Kasumi-1 (cell line): Measurements from ENCODE around the gene ZNF296.

Experiments
- DNase-seq, 2 experiments: peaks; one replicate each; lab custom pipeline; 2025; lab: John Stamatoyannopoulos, UW

ZNF296 gene

GRCh38 chr19:45082170-45082569, 5.9 kb upstream of the ZNF296 start:
- no peak for DNase-seq

- DNase-seq, result no peak
Measured at GRCh38 chr19:45079911-45080370, 3.7 kb upstream of the ZNF296 start.

DNA sequence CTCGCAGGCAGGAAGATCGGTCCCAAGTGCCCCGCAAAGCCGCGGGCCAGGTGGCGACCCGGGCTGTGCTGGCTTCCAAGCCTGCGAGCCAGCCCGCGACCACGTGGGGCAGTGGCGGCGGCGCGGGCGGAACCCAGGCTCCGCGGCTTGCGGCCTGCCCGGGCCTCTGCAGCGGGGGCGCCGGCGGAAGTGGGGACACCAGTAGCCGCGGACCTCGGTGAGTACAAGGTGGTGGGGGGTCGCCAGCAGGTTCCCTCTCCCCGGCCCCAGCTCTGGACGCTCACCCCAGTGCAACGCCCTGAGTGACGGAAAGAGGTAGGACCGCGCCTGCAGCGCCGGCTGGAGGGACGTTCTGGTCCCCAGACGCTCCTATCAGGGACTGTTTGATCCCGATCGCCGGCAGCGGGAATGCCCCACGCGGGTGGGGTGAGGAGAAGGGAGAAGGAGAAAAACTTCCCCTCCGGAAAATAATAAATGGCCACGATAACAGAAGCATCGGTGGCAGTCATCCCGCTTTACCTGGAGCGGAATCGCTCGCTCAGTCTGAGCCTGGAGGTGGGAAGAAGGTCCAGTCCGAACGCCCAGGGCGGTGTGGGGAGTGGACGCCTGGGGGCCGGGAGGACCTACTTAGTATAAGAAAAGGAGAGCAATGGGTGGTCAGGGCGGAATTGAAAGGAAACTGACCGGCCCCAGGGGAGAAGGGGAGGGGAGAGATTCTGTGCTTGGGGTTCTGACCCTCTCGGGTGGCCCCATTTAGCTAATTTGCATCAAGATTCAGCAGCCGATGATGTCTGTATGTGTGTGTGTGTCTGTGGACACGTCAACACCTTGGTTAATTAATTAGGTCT, 3.0 kb upstream of the ZNF296 start, which contains the start of gene GEMIN7:
TSS of gene GEMIN7 (plus strand) at position 198 of the 848 bp plus-strand sequence. CDS start 10,855 bp downstream, outside the sequence.
- peak; percentile 49 to 51 for DNase-seq

DNA sequence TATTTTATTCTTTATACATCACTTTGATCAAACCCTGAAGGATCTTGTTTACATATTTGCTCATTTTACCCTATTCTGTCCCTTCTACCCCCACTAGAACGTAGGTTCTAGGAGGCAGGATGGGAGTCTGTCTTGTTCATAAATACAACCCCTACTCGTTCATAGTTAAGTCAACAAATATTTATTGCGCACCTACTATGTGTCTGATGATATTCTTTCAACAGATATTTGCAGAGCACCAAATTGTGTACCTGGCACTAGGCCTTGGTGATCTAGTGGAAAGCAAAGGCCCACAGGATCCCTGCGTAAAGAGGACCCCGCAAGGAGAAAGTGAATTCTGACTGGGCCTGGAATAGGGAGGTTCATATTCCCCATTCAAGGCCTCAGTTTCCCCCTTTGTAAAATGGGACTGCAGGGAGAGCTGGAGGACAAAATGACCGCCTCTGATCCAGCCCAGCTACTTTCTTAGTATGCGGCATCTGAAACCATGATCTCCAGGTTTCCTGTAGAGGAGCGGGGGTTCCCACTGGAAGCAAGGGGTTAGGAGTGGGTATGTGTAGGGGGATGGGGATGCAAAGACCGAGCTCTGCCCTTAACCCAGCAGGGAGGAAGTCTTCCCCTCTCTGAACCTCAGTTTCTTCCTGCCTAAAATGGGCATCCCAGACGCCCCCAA, 2.2 kb upstream of the ZNF296 start:
- DNase-seq, result no peak

DNA sequence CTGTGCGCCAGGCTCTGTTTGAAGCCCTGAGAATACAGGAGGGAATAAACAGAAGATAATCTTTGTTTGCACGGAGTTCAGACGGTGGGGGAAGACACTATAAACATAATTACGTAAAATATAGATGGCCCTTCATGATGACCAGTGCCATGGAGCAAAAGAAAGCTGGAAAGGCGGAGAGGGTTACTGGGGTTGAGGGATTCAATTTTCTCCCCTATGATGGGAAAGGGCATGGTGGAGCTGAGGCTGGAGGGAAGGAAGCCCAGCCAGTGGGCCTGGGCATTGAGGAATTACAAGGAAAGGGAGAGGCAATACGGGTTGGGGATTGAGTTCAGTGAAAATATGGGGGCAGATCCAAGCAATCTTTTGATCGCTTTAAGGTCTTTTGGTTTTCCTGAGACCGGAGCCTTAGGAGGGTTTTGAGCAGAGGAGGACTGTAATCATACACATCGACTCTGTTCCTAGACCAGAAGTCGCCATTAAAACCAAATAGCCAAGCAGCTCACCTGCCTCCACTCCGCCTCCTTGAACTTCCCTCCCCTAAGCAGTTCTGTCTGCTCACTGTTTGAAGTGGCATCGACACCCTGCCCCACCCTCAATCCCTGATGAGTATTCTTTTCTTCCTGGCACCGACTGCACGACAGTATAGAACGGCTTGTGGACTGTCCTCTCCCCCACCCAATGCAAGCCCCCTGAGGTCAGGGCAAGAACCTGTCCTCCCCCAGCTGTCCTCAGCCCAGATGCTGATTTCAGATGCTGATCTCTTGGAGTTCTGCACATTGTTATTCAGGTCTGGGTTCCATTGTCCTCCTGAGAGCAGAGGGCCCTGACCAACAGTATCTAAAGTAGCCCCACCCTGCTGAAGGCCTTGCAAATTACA, 813 bp upstream of the ZNF296 start:
- DNase-seq, result no peak

DNA sequence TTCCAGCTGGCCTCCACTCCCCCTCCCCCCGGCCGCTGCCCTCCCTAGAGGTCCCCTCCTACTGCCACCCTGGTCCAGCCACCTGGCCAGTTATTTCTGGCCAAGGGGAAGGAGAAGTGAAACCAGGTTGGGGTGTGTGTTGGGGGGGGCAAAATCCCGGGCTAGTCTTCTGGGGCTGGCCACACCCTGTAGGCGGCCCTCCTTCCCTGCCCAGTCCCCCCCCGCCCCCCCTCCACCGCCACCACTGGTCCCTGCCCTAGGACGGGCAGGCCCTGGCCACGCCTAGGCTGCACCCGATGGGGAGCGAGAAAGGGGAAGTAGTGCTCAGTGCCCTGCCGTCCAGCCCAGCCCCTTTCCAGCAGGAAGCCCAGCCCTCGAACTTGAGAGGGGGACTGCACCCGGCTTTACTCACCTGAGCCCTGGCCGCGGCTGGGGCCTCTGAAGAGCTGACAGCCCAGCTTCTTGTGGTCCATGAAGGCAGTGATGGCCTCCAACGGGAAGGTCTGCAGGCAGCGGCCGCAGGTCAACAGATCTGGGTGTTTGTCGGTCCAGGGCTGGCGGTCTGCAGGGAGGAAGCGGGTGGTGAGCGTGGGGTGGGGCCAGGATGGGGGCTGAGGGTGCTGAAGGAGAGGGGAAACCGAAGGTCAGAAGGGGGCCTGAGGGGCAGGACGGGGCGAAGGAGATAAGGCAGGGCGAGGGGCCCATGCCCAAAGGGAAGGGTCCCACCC, 813 bp downstream of the ZNF296 start:
- DNase-seq, result peak; percentile 80 to 88

DNA sequence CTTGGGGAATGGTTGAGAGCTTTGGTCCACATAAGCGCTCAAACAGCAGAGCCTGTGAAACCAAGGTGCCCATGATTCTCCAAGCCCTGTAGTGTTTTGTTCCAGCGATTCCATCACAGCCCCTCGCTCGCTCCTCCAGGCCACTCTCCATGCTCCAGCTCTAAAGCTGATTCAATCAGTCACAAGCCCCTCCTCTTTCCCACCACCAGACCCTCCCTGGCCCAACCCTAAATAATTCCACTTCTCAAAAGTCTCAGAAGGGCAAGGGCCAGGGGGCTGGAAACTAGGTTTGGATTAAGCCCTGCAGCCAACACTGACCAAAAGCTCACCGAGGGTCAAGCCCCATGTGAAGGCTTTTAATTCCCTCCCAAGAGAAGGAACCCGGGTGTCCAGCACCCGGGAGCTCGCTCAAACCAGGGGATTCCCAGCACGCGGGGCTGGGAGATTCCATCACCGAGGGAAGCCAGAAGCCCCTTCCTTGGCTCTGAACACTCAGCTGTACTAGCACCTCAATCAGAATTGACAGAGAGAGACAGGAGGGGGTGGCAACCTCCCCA, 1.5 kb downstream of the ZNF296 start:
- no peak for DNase-seq

- no peak for DNase-seq
Measured at GRCh38 chr19:45071969-45072790, 4.1 kb downstream of the ZNF296 start.

- no peak for DNase-seq
Measured at GRCh38 chr19:45071545-45071938, 4.7 kb downstream of the ZNF296 start.

DNA sequence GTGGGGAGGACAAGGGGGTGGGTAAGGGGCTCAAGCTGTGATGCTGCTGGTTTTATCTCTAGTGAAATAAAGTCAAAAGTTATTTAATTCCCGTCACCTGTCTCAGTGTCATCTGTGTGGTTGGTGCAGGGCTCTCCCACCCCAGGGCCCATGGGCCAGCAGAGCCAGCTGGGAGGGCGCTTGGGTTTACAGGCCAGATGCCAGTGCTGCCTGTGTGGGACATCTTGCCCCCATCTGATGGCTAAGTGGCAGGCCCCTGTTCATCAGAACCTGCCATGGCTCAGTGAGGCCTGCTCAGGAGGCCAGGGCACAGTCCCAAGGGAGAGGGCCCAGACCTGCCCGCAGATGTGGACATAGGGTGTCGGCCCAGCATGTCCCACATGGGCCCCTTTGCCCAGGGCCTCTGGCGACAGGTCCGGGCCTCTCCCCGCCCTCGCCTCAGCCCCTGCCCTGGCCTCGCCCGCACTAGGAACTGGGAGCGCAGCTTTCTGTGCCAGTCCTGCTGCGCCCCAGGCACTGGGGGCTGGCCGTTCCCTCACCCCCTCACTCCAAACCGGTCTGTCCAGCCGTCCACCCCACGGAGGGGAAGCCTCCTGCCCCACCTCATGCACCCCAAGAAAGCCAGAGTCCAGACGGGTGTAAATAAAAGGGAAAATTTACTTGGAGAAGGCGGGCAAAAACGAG, 5.3 kb downstream of the ZNF296 start:
- no peak for DNase-seq

DNA sequence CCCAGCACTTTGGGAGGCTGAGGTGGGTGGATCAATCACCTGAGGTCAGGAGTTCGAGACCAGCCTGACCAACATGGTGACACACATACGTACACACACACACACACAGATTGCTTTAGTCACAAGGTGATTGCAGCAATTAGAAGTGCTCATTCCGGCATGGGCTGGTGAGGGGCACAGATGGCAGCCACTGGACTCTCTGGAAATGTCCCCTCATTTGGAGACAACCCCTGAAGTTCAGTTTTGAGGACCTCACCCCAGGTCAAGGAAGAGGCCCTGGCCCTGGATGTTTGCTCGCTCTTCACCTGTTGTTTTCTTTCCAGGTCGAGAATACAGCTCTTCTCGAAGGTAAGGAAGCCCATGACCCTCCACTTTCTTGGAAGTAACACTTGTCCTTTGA, 6.1 kb downstream of the ZNF296 start:
- DNase-seq, result no peak

GRCh38 chr19:45069056-45069455, 7.2 kb downstream of the ZNF296 start:
- DNase-seq, result no peak

- no peak for DNase-seq
Measured at GRCh38 chr19:45068041-45068440, 8.2 kb downstream of the ZNF296 start.

DNA sequence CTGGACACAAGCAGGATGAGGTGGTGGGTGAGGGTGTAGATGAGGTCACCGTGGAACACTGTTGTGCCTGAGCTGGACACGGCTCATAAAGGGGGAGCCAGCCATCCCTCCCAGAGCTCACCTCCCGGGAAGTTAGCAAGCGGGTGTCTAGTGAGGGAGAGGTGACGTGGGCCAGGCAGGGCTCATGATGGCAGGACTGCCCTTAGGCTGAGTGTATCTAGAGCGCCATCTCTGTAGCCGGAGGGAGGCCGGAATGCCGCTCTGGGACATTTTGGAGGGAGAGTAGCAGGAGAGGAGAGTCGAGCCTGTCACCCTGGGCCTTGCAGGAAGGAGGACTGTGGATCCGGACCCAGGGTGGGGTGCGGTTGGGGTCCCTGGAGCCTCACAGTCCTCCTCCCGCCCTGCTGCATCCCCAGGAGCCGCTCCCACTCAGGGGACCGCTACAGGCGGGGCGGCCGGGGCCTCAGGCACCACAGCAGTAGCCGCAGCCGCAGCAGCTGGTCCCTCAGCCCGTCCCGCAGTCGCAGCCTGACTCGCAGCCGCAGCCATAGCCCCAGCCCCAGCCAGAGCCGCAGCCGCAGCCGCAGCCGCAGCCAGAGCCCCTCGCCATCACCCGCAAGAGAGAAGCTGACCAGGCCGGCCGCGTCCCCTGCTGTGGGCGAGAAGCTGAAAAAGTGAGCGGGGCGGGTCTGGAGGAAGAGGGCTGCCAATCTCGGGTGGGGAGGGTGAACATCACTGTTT, 9.2 kb downstream of the ZNF296 start:
- DNase-seq, result no peak

DNA sequence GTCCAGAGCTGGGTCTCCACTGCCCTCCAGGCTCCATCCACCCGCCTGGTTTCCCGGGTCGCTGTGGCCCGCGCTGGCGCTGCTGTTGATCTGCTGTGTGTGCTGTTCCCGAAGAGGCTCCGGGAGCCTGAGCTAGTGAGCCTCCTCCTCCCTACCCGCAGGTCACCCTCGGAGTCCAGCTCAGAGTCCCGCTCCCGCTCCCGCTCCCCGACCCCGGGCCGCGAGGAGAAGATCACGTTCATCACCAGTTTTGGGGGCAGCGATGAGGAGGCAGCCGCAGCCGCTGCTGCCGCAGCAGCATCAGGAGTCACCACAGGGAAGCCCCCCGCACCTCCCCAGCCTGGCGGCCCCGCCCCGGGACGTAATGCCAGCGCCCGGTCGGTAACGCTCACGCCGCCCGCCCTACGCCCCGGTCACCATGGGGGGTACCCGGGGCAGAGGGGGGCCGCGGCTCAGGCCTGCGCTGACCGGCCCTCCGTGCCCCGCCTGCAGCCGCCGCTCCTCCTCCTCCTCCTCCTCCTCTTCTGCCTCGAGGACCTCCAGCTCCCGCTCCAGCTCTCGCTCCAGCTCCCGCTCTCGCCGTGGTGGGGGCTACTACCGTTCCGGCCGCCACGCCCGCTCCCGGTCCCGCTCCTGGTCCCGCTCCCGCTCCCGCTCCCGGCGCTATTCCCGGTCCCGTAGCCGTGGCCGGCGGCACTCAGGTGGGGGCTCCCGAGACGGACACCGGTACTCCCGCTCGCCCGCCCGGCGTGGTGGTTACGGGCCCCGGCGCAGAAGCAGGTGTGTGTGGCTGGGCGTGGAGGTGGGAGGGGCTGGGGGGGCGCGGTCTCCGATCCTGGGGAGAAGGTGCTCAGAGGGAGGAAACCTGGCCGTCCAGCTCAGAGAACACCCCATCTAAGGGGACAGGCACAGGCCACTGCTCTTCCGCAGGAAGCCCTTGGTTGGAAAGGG, 12.2 kb downstream of the ZNF296 start:
- no peak for DNase-seq

DNA sequence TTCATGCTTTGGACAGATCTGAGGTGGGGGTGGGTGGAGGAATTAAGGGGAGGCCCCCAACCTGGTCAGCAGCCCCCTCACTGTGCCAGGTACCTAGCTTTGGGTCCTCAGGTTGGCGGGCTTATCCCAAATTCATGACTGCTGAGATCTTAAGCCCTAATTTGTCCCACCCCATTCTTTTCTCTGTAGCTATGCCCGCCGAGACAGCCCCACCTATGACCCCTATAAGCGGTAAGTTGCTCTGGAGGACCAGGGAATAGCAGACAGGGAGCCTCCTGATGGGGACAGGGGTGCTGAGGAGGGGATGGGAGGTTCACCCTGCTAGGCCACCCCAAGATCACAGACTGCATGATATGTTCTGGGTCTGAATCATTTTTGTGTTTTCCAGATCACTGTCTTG, 14.3 kb downstream of the ZNF296 start:
- DNase-seq, result no peak

DNA sequence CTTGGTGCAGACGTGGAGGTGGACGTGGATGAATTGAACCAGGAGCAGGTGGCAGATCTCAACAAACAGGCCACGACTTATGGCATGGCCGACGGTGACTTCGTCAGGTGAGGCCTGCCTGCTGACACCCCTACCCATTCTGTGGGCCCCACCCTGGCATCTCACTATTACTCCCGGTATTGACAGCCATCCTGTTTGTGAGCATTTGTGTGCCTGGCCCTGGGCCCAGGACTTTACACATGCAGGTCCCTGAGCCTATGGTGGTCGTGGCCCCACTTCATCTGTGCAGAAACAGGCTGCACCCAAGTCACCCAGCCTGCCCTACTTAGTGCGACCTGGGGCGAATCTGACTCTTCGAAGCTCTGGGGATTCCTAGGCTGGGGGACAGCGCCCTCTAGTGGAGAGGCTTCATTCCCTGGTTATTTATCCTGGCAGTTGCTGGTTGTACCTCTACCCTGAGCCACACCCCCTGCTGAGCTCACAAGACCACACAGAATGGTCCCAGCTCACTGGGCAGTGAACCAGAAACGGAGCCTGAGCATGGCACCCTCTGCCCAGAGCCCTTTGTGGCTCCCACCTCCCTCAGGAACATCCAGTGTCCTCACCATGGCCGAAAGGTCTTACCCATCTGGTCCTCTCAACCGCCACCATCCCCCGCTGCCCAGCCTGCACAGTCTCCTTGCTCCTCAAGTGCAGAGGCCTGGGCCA, 16.9 kb downstream of the ZNF296 start:
- DNase-seq, result peak; percentile 79 to 85
